CD1c-positive myeloid dendritic cell (primary cell): Measurements from ENCODE around the gene TMEM63C.

Source experiments
- DNase-seq: peaks from one replicate; pipeline ENCODE4 v3.0.0-alpha.2; 2016; ENCODE audit errors: extremely low spot score

TMEM63C gene

DNA sequence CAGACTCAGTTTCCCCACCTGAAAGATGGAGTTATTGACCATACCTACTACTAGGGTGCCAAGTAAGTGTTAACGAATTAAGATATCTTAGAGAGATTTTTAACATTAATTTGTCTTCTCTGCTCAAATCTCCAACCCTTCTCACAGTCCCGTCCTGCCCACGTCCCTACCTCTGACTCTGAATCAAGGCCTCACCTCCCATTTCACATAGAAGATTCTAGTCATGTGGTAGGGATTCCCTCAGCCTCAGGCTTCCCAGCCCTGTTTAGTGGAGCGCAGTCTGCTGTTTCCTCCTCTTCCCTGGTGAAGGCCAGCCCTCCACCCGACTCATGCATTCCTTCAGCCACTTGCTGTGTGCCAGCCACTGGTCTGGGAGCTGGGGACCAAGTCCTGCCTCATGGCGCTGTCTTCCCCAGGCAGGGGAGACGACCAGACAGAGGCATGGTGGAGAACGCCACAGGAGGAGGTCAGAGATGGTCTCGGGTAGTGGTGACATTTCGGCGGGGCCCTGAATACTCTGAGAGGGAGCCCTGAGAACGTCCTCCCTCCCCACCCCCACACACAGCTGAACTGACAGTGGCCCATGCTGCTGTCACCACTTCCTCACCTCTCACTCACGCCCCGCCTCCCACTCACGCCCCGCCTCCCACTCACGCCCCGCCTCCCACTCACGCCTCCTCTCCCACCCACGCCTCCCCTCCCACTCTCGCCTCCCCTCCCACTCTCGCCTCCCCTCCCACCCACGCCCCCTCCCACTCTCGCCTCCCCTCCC is 38.8 kb downstream of the TMEM63C start:
- DNase-seq = no peak

- no peak for DNase-seq
Observed at GRCh38 chr14:77221241-77221871, 39.8 kb downstream of the TMEM63C start.

DNA sequence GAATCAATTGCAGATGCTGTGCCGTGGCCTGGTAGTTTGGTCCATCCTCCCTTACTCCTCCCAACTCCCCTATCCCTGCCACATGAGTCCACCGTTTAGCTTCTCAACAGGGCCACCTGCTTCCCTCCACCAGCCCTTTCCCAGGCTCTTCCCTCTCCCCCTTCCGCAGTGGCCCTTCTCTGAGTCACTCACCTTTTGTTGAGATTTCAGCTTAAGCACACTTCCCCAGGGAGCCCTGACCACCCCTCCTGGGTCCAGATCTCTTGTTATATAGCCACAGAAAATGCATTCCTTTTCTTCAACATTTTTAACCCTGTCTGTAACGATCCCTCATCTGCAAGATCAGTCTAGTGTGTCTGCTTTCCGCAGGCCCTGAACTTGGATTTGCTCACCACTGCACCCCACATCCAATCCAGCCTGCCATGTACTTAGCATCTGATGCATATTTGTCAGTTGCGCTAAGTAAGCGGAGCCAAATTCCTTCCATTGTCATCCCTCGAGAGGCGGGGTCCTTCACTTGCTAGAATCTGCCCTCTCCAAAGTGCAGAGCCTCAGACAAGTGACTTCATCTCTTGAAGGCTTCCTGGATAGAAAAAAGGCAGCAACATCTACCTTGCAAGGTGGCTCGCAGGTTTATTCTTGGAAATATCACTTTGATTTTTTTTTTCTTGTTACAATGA is 41.1 kb downstream of the TMEM63C start:
- DNase-seq = no peak

DNA sequence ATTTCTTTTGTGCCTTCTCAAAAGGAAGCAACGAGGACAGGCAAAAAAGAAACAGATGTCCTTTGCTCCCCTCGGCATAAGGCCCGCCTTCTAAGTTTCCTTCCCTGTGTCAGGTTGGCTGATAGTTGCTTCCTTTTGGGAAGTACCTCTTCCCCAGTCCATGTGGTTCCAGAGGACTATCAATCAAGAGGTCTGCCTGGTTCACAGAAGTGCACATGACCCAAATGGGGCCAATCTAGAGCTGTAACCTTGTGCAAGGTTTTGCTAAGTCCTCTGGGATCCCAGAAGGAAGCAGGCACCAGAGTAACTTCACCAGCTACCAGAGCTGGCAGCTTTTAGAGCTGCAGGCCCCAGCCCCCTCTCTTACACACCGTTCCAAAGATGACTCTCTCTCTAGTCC is 42.6 kb downstream of the TMEM63C start:
- DNase-seq = peak; percentile 12

GRCh38 chr14:77225254-77225653 is 43.7 kb downstream of the TMEM63C start:
- DNase-seq = no peak

DNA sequence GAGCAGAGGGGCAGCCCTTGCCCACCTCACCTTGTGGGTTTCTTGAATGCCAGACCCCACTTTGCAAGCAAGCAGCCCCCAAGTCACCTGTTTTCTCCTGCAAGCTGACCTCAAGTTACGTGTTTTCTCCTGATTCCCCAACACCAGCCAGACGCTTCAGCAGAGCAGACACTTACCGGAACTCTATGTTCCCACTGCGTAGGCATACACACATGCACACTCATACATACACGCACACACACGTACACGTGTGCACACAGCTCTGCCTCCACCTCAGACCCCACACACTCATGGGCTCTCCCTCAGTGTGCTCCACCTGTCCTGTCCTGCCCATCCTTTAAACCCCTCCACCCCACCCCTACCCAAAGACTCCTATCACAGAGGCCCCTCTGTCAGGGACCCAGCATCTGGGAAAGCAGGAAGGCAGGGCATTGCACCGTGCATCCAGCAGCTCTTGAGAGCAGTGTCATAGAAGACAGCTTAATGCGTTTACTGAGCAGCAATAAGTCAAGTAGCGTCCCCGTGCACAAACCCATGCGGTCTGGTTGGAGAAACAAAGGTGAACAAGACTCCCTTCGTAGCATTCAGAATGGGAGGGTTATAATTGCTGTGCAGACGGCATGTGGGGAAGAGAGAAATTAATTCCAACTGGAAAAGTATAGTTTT is 44.4 kb downstream of the TMEM63C start:
- DNase-seq = no peak

DNA sequence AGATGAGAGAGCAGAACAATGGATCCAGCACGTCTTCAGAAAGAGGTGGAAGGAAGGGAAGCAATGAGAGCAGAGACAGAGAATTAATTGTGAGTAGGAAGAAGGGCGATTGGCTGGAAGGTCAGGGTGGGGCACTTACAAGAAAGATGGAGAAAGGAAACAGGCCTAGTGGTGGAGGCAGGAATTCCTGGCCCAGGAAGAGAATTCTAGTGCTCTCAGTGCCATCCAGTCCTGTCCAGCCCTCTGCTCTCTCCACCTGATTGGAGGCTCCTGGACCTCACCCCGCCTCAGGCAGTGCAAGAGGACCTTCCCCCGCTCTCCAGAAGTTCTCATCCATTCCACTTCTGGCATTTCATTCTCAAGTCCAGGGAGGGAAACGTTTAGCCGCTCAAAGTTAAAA is 46.5 kb downstream of the TMEM63C start:
- DNase-seq = no peak

DNA sequence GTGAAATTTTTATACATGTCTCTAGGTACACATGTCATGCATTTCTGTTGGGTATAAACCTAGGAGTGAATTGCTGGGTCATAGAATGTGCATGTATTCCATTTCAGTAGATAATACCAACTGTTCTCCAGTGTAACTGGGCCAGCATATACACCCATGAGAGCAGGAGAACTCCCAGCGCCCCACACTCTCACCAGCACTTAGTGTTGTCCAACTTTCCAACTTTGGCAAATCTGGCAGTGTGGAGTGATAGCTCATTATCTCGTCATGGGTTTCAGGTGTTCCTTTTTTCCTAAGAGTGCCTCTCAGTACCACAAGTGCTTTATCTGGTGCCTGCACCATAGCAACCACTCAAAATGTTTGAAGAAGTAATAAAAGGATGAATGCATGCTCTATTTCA is 49.3 kb downstream of the TMEM63C start:
- DNase-seq = no peak

GRCh38 chr14:77231721-77232120 is 50.1 kb downstream of the TMEM63C start:
- DNase-seq = no peak

GRCh38 chr14:77236814-77237213 is 55.2 kb downstream of the TMEM63C start:
- DNase-seq = no peak

DNA sequence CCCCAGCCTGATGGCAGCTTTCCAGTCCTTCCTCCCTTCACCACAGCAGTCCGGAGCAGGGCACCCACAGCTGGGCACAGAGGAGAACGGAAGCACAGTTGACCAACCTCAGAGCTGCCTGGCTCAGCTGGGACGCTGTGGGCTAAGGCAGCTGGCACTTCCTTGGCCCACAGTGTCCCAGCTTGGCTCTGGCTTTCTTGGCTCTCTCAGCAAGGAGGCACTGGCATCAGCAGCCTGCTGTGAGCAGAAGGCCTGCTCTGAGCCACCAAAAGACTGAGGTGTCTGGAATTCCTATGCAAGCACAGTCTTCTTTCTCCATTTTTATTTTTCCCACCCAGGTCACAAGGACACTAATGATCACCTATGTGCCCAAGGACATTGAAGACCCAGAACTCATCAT is 56.8 kb downstream of the TMEM63C start:
- no peak for DNase-seq

- no peak for DNase-seq
Observed at GRCh38 chr14:77238996-77239395, 57.4 kb downstream of the TMEM63C start.

DNA sequence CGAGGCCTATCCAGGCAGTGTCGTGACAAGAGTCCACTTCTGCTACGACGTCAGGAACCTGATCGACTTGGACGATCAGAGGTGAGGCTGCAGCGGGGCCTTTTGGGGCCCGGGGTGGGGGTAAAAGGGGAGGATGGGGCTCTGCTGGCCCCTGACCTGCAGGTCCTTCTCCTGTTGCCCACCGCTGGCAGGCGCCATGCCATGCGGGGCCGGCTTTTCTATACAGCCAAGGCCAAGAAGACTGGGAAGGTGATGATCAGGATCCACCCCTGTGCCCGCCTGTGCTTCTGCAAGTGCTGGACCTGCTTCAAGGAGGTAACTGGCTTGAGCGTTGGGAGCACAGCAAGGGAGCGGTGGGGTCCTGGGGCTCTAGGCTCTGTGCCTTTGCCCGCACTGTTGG is 57.8 kb downstream of the TMEM63C start:
- DNase-seq = no peak

GRCh38 chr14:77240336-77240915 is 58.8 kb downstream of the TMEM63C start:
- no peak for DNase-seq

DNA sequence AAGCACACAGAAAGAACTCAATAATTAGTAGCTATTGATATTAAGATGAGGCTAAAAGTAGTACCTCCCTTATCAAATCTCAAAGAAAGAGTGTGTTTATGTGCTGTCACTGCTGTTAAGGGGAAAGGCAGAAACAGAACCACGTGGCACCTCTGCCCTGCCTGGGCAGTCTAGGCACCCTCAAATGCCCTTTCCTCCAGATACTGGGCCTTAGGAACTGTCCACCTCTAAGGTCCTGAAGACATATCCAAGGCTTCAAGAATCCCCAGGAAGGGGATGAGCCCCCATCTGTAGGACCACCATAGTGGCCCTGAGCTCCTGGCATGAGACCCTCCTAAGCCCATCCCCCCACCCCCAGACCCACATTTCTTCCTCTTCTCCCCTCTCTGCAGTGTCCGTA is 60.4 kb downstream of the TMEM63C start:
- no peak for DNase-seq

DNA sequence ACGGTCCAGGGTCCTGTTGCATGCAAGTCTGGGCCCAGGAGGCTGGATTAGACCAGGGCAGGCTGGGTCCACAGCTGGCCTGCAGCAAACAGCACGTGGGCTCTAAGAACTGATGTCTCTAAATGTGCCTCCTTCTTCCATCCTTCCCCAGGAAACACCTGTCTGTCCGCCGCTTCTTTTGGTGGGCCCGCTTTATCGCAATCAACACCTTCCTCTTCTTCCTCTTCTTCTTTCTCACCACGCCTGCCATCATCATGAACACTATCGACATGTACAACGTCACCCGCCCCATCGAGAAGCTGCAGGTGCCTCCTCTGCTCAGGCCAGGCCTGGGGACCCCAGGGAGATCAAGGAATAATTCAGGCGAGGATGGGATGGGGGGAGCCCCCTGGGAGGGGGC is 61.2 kb downstream of the TMEM63C start:
- no peak for DNase-seq

DNA sequence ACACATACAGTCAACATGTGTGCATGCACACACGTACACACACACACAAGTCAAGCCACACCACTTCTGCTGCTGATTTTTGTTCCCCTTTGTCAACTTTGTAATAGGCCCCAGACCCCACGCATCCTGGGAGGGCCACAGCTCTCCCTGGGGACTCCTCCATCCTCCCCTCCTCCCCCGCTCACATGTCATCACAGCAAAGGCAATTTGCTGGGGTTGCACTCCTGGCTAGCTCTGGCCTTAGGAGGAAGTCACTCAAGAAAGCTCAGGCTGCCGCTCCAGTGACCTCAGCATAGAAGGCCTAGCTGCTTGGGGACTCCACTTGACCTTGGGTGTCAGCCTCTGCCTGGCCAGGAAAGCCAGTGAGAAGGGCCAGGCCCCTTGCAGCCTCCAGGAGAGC is 62.3 kb downstream of the TMEM63C start:
- peak; percentile 2 for DNase-seq

GRCh38 chr14:77245820-77246219 is 64.2 kb downstream of the TMEM63C start:
- DNase-seq = no peak

- no peak for DNase-seq
Observed at GRCh38 chr14:77246784-77247183, 65.2 kb downstream of the TMEM63C start.

DNA sequence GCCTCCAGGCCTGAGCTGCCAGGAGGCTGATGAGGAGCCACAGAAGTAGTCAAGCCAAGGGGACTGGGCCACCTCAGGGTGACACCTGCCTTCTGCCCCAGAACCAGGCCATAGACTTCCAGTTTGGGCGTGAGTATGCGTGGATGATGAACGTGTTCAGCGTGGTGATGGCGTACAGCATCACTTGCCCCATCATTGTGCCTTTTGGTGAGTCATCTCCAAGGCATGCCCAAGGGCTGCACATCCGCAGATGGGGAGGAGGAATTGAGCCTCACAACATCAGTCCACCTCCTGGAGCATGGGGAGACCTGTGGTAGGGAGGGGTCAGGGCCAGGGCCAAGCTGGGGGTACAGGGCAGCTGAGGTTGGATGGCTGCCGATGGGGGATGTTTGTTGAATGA is 67.1 kb downstream of the TMEM63C start:
- no peak for DNase-seq

DNA sequence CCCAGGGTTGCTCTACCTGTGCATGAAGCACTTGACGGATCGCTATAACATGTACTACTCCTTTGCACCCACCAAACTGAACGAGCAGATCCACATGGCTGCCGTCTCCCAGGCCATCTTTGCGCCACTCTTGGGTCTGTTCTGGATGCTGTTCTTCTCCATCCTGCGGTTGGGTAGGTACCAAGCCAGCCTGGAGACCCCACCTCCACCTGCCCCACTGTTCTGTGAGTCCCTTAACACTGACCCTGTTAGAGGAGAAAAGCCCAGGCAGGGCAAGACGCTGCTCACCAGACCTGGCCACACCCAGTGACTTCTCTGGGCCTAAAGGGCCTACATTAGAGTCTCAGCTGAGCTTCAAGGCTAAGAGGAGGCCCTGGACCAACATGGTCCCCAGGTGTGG is 67.7 kb downstream of the TMEM63C start:
- DNase-seq = no peak

DNA sequence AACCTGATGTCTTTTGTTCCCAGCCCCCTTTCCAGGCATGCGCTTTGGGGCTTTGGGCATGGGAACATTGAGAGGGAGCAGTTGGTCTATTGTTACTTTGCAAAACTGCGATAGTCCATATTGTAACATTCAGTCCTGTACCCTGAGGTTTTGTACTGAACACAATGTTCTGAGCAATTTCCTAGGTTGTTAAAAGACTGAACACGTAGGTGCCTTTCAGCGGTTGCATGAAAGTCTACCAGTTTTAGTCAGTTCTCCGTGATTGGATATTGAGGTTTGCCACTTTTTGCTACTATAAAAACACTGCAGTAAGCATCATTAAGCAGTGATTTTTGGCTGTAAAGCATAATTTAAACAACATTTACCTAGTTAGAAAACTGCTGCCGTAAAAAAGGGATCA is 69.3 kb downstream of the TMEM63C start:
- DNase-seq = no peak
